GM12875 (cell line): ENCODE measurements around the gene C6orf62.
"Not testable (repeated sequence)": the region's sequence is repeated elsewhere in the genome, so short reads cannot be mapped to it uniquely, and the experiment has no call there.

Source experiments
- H3K4me3 ChIP-seq: one replicate; pipeline ENCODE4 v1.5.1; 2011; ENCODE audit warnings: low read depth, low read length, control low read depth
- CTCF ChIP-seq: IDR thresholded peaks from 2 replicates; pipeline ENCODE4 v1.5.1; 2011; ENCODE audit warnings: low read depth, mild to moderate bottlenecking, control low read depth, inconsistent platforms, low read length, moderate library complexity, borderline replicate concordance; ENCODE audit not compliant: insufficient read depth

The C6orf62 gene

DNA sequence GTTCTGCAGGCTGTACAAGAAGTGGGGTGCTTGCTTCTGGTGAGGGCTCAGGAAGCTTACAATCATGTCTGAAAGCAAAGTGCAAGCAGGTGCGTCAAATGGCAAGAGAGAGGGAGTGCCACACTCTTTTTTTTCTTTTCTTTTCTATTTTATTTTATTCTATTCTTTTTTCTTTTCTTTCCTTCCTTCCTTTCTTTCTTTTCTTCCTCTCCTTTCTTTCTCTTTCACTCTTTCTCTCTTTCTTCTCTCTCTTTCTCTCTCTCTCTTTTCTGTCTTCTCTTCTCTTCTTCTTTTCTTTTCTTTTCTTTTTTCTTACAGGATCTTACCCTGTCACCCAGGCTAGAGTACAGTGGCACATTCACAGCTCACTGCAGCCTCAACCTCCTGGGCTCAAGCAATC lies 32.5 kb downstream of the C6orf62 start:
- H3K4me3 ChIP-seq, result no peak overlapping the region
- TF ChIP-seq CTCF, result no peak

DNA sequence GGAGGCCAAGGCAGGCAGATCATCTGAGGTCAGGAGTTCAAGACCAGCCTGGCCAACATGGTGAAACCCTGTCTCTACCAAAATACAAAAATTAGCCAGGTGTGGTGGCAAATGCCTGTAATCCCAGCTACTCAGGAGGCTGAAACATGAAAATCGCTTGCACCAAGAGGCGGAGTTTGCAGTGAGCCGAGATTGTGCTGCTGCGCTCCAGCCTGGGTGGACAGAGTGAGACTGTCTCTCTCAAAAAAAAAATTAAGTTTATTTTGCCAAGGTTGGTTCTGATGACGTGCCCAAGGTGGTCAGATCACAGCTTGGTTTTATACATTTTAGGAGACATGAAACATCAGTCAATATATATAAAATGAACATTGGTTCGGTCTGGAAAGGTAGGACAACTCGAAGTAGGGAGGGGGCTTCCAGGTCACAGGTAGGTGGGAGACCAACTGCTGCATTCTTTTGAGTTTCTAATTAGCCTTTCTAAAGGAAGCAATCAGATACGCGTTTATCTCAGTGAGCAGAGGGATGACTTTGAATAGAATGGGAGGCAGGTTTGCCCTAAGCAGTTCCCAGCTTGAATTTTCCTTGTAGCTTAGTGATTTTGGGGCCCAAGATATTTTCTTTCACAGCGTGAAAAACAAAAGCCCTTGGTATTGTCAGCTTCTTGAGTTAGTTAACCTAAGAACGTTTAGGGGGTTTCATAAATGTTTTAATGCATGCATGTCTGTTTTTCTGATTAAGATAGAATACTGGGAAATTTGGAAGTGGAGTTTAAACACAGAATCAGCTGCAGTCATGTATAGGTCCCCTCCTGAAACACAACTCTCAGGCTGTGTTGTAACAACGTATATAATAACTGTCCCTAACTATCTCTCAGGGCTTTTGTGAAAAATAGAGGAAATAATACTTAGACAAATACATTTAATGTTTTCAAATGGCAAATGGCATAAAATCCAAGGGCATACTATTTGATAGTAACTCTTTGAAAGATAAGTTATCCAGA lies 35.4 kb downstream of the C6orf62 start:
- no peak overlapping the region for H3K4me3 ChIP-seq
- TF ChIP-seq CTCF, result no peak

- no peak for TF ChIP-seq CTCF
- H3K4me3 ChIP-seq, result no peak overlapping the region
Measured at GRCh38 chr6:24680582-24680981, 38.4 kb downstream of the C6orf62 start.

DNA sequence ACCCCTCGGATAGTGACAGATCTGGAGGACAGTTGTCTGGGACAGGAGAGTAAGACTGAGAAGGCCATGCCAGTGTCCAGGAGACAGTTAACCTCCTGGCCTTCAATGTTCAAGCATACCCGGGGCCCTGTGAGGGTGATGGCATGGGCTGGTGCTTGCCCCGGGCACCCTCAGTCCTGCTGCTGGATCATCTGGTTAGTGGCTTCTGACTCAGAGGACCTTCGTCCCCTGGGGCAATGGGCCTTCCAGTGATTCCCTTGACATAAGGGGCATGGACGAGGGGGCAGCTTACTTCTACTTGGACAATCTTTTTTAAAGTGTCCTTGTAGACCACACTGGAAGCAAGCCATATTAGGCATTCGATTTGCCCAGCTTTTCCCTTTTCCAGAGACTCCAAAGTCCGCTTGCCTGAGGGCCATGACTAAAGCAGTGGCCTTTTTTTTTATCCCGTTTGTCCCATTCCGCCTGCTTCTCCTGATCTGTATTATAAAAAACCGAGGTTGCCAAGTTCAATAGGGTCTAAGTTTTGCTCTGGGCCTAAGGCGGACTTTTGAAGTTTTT lies 40.1 kb downstream of the C6orf62 start:
- H3K4me3 ChIP-seq, result not testable (repeated sequence)

DNA sequence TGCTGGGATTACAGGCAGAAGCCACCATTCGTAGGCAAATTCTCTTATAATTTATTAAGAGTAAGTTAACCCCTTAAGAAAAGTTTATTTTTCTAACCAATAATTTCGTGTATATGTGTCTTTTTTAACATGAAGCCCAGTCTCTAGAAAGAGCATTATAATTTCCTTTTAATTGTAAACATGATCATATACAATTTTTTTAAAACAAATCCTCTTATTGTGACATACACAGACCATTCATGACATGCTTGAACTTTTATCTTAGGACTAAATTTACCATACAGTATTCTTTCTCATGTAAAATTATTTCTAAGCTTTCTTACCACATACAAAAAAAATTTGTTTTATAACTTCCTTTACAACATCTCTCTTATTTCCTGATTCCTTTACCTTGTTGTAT lies 45.3 kb downstream of the C6orf62 start:
- no peak for TF ChIP-seq CTCF
- H3K4me3 ChIP-seq, result no peak overlapping the region

GRCh38 chr6:24672620-24673182 lies 46.3 kb downstream of the C6orf62 start:
- H3K4me3 ChIP-seq, result no peak overlapping the region
- TF ChIP-seq CTCF, result no peak

GRCh38 chr6:24671077-24671476 lies 47.9 kb downstream of the C6orf62 start:
- H3K4me3 ChIP-seq, result not testable (repeated sequence)

DNA sequence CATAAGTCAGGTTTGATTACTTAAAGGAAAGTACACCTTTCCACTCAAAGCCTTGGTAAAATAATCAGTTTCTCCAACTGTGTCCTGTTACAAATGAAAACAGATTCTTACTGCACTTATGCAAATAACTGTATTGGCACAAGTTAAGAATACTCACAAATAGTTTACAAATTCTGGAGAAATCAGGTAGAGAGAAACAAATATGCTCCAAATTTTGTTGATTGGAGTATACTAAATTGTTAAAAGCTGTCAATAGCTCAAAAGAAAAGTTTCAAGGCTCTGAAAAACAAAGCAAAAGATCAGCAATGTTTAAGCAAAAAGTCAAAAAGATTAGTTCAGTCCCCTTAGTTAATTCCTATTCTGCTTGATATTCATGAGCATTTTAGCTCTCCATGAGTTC lies 48.5 kb downstream of the C6orf62 start:
- H3K4me3 ChIP-seq, result not testable (repeated sequence)

DNA sequence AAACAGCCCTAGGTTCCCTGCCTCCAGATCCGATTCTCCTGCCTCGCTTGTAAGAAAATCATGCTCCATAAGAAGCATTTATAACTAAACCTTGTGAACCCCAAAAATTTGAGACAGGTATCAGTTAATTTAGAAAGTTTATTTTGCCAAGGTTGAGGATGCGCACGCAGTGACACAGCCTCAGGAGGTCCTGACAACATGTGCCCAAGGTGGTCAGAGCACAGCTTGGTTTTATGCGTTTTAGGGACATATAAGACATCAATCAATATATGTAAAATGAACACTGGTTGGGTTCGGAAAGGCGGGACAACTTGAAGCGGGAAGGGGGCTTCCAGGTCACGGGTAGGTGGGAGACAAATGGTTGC lies 50.0 kb downstream of the C6orf62 start:
- H3K4me3 ChIP-seq, result no peak overlapping the region
- no peak for TF ChIP-seq CTCF

GRCh38 chr6:24668066-24668996 lies 50.6 kb downstream of the C6orf62 start:
- H3K4me3 ChIP-seq, result not testable (repeated sequence)
